Measurements from ENCODE around the gene GLT8D1. TPM values are rescaled to one million over a fixed set of nuclear protein-coding genes. Genes with fewer than 3 reads are reported as not detected.
A peak's percentile ranks its signal among the peaks of the same experiment; 100 is the strongest.
"Not testable (repeated sequence)": the region's sequence is repeated elsewhere in the genome, so short reads cannot be mapped to it uniquely, and the experiment has no call there.

The GLT8D1 gene
- total RNA-seq (2014; rRNA removed; shearing (Covaris generic)) = 48.2 and 65.7 TPM in 2 replicates

GRCh38 chr3:52705688-52706686, at the start of gene GLT8D1, which contains the start of gene SPCS1:
Gene GLT8D1 (minus strand): TSS chr3:52705791. CDS start chr3:52700460, 5,331 bp downstream.
Gene SPCS1 (plus strand): TSS chr3:52706106. CDS start chr3:52706247, 141 bp downstream.
- peak; percentile 96 for DNase-seq
- H3K27me3 ChIP-seq (ENCODE audit: control insufficient read depth, insufficient read depth, low read length) = no peaks in the 10 kb centered on the region
- H3K4me3 ChIP-seq (ENCODE audit: insufficient read depth, low read depth, low read length) = peak within 1 kb of the TSS; percentile 94
- peaks cover 2% of the 10 kb centered on the region for H3K36me3 ChIP-seq (replicated peaks; ENCODE audit: control insufficient read depth, insufficient read depth, low read length)

GRCh38 chr3:52754373-52754772, 48.8 kb upstream of the GLT8D1 start:
- H3K36me3 ChIP-seq (replicated peaks; ENCODE audit: control insufficient read depth, insufficient read depth, low read length) = peaks cover 8% of the 10 kb centered on the region
- H3K27me3 ChIP-seq (ENCODE audit: control insufficient read depth, insufficient read depth, low read length) = no peaks in the 10 kb centered on the region
- H3K4me3 ChIP-seq (ENCODE audit: insufficient read depth, low read depth, low read length) = no peak overlapping the region
- no peak for DNase-seq

GRCh38 chr3:52752045-52752660, 46.6 kb upstream of the GLT8D1 start:
- Histone ChIP-seq H3K27me3 (ENCODE audit: control insufficient read depth, insufficient read depth, low read length) (no peaks in the 10 kb centered on the region), H3K36me3 (replicated peaks; ENCODE audit: control insufficient read depth, insufficient read depth, low read length) (peaks cover 9% of the 10 kb centered on the region), H3K4me3 (ENCODE audit: insufficient read depth, low read depth, low read length) (no peak overlapping the region)
- no peak for DNase-seq

- peaks cover 15% of the 10 kb centered on the region for H3K36me3 ChIP-seq (replicated peaks; ENCODE audit: control insufficient read depth, insufficient read depth, low read length)
- DNase-seq = no peak
- no peak overlapping the region for H3K4me3 ChIP-seq (ENCODE audit: insufficient read depth, low read depth, low read length)
- no peaks in the 10 kb centered on the region for H3K27me3 ChIP-seq (ENCODE audit: control insufficient read depth, insufficient read depth, low read length)
Observed at GRCh38 chr3:52743721-52744120, 38.1 kb upstream of the GLT8D1 start.

- Histone ChIP-seq H3K4me3 (ENCODE audit: insufficient read depth, low read depth, low read length) (no peak overlapping the region), H3K27me3 (ENCODE audit: control insufficient read depth, insufficient read depth, low read length) (no peaks in the 10 kb centered on the region), H3K36me3 (replicated peaks; ENCODE audit: control insufficient read depth, insufficient read depth, low read length) (peaks cover 15% of the 10 kb centered on the region)
- no peak for DNase-seq
Observed at GRCh38 chr3:52743152-52743551, 37.6 kb upstream of the GLT8D1 start.

- Histone ChIP-seq H3K4me3 (ENCODE audit: insufficient read depth, low read depth, low read length) (no peak overlapping the region), H3K36me3 (replicated peaks; ENCODE audit: control insufficient read depth, insufficient read depth, low read length) (peaks cover 15% of the 10 kb centered on the region), H3K27me3 (ENCODE audit: control insufficient read depth, insufficient read depth, low read length) (no peaks in the 10 kb centered on the region)
- DNase-seq = peak; percentile 57
Observed at GRCh38 chr3:52742418-52743041, 36.9 kb upstream of the GLT8D1 start.

GRCh38 chr3:52739730-52740129, 34.1 kb upstream of the GLT8D1 start:
- no peaks in the 10 kb centered on the region for H3K27me3 ChIP-seq (ENCODE audit: control insufficient read depth, insufficient read depth, low read length)
- no peak overlapping the region for H3K4me3 ChIP-seq (ENCODE audit: insufficient read depth, low read depth, low read length)
- no peak for DNase-seq
- H3K36me3 ChIP-seq (replicated peaks; ENCODE audit: control insufficient read depth, insufficient read depth, low read length) = peaks cover 13% of the 10 kb centered on the region

- H3K27me3 ChIP-seq (ENCODE audit: control insufficient read depth, insufficient read depth, low read length) = no peaks in the 10 kb centered on the region
- H3K36me3 ChIP-seq (replicated peaks; ENCODE audit: control insufficient read depth, insufficient read depth, low read length) = peaks cover 9% of the 10 kb centered on the region
- no peak overlapping the region for H3K4me3 ChIP-seq (ENCODE audit: insufficient read depth, low read depth, low read length)
- DNase-seq = no peak
Observed at GRCh38 chr3:52733256-52733891, 27.8 kb upstream of the GLT8D1 start.

GRCh38 chr3:52731590-52731989, 26.0 kb upstream of the GLT8D1 start:
- H3K27me3 ChIP-seq (ENCODE audit: control insufficient read depth, insufficient read depth, low read length) = no peaks in the 10 kb centered on the region
- DNase-seq = no peak

GRCh38 chr3:52730681-52731080, 25.1 kb upstream of the GLT8D1 start:
- H3K4me3 ChIP-seq (ENCODE audit: insufficient read depth, low read depth, low read length) = no peak overlapping the region

More at GRCh38 chr3:52731590-52731989, 26.0 kb upstream of the GLT8D1 start:
- H3K4me3 ChIP-seq (ENCODE audit: insufficient read depth, low read depth, low read length) = no peak overlapping the region
- peaks cover 9% of the 10 kb centered on the region for H3K36me3 ChIP-seq (replicated peaks; ENCODE audit: control insufficient read depth, insufficient read depth, low read length)

GRCh38 chr3:52728753-52729152, 23.2 kb upstream of the GLT8D1 start:
- not testable (repeated sequence) for H3K36me3 ChIP-seq (replicated peaks; ENCODE audit: control insufficient read depth, insufficient read depth, low read length)

More at GRCh38 chr3:52730681-52731080, 25.1 kb upstream of the GLT8D1 start:
- Histone ChIP-seq H3K27me3 (ENCODE audit: control insufficient read depth, insufficient read depth, low read length) (no peaks in the 10 kb centered on the region), H3K36me3 (replicated peaks; ENCODE audit: control insufficient read depth, insufficient read depth, low read length) (peaks cover 7% of the 10 kb centered on the region)
- no peak for DNase-seq

GRCh38 chr3:52724511-52724910, 18.9 kb upstream of the GLT8D1 start:
- Histone ChIP-seq H3K36me3 (replicated peaks; ENCODE audit: control insufficient read depth, insufficient read depth, low read length) (no peaks in the 10 kb centered on the region), H3K4me3 (ENCODE audit: insufficient read depth, low read depth, low read length) (no peak overlapping the region), H3K27me3 (ENCODE audit: control insufficient read depth, insufficient read depth, low read length) (no peaks in the 10 kb centered on the region)
- no peak for DNase-seq

More at GRCh38 chr3:52728753-52729152, 23.2 kb upstream of the GLT8D1 start:
- not testable (repeated sequence) for DNase-seq; H3K4me3 ChIP-seq (ENCODE audit: insufficient read depth, low read depth, low read length); H3K27me3 ChIP-seq (ENCODE audit: control insufficient read depth, insufficient read depth, low read length)

GRCh38 chr3:52723935-52724334, 18.3 kb upstream of the GLT8D1 start:
- Histone ChIP-seq H3K36me3 (replicated peaks; ENCODE audit: control insufficient read depth, insufficient read depth, low read length) (no peaks in the 10 kb centered on the region), H3K27me3 (ENCODE audit: control insufficient read depth, insufficient read depth, low read length) (no peaks in the 10 kb centered on the region), H3K4me3 (ENCODE audit: insufficient read depth, low read depth, low read length) (no peak overlapping the region)
- no peak for DNase-seq

GRCh38 chr3:52722491-52722890, 16.9 kb upstream of the GLT8D1 start:
- Histone ChIP-seq H3K27me3 (ENCODE audit: control insufficient read depth, insufficient read depth, low read length) (no peaks in the 10 kb centered on the region), H3K36me3 (replicated peaks; ENCODE audit: control insufficient read depth, insufficient read depth, low read length) (no peaks in the 10 kb centered on the region; the same call in 1 of the 2 replicates), H3K4me3 (ENCODE audit: insufficient read depth, low read depth, low read length) (no peak overlapping the region)
- no peak for DNase-seq

Data from H7 (cell line).